H1 (cell line): ENCODE results near the gene ETF1. TPM values are rescaled to one million over a fixed set of nuclear protein-coding genes. Genes with fewer than 3 reads are reported as not detected.

Experiments
- CTCF ChIA-PET: fragments of 300-600 bp; sonication (Branson Sonifier 250); formaldehyde crosslinking; loops from one replicate; lab custom pipeline; 2021; ENCODE audit not compliant: partially characterized antibody; lab: Charles Lee
- POLR2A ChIA-PET: fragments of 300-600 bp; sonication (Branson Sonifier 250); formaldehyde crosslinking; loops from one replicate; lab custom pipeline; 2021; ENCODE audit warnings: inconsistent platforms; ENCODE audit not compliant: partially characterized antibody; lab: Charles Lee
- DNase-seq, 2 experiments: peaks; one replicate each; pipeline versions ENCODE4 v3.0.0 to v3.0.0-alpha.2; 2010 to 2022; ENCODE audit warnings: low spot score in 2 of 2, low read depth in 1 of 2, mixed read lengths in 1 of 2
- FAIRE-seq: peaks from 2 replicates; lab custom pipeline; 2011; peaks lifted over from hg19 to GRCh38; lab: Jason Lieb, UNC
- H2AFZ ChIP-seq: 2 replicates; pipeline ENCODE4 v1.8.1; 2012; ENCODE audit warnings: low read length, inconsistent platforms
- H2AK5ac ChIP-seq: 2 replicates; pipeline ENCODE4 v1.6.1; 2013; ENCODE audit warnings: low read depth, low read length
- H2BK120ac ChIP-seq: replicated peaks from 2 replicates; pipeline ENCODE3; 2013; ENCODE audit warnings: low read depth, low read length, inconsistent platforms
- H2BK12ac ChIP-seq: 2 replicates; pipeline ENCODE4 v1.6.1; 2013; ENCODE audit warnings: low read depth, low read length
- H2BK15ac ChIP-seq: 2 replicates; pipeline ENCODE4 v1.6.1; 2013; ENCODE audit warnings: low read length
- H2BK20ac ChIP-seq: 2 replicates; pipeline ENCODE4 v1.6.1; 2013; ENCODE audit warnings: low read length
- H2BK5ac ChIP-seq: 2 replicates; pipeline ENCODE4 v1.6.1; 2013; ENCODE audit warnings: low read depth, low read length
- H3K14ac ChIP-seq: 2 replicates; pipeline ENCODE4 v1.6.1; 2013; ENCODE audit warnings: inconsistent platforms; ENCODE audit not compliant: insufficient read length
- H3K18ac ChIP-seq: 2 replicates; pipeline ENCODE4 v1.6.1; 2013; ENCODE audit warnings: low read length; ENCODE audit errors: extremely low read depth
- H3K23ac ChIP-seq: 2 replicates; pipeline ENCODE4 v1.6.1; 2013; ENCODE audit warnings: inconsistent platforms; ENCODE audit not compliant: insufficient read length
- H3K23me2 ChIP-seq: 2 replicates; pipeline ENCODE4 v1.6.1; 2013; ENCODE audit warnings: low read depth, low read length
- H3K27ac ChIP-seq: 2 replicates; pipeline ENCODE4 v1.6.1; 2011; ENCODE audit warnings: low read depth, low read length, inconsistent platforms
- H3K27me3 ChIP-seq, 4 experiments: replicated peaks in 1 of 4; 1 replicate in 1 of 4; 2 replicates in 3 of 4; pipeline versions ENCODE4 v1.6.1 to v1.8.1; 2011 to 2013; ENCODE audit warnings: low read length in 3 of 4, mild to moderate bottlenecking in 3 of 4, inconsistent platforms in 2 of 4, mixed read lengths in 2 of 4, moderate library complexity in 1 of 4; ENCODE audit not compliant: control insufficient read depth in 3 of 4, insufficient read depth in 3 of 4; ENCODE audit errors: extremely low read depth in 1 of 4
- H3K36me3 ChIP-seq, 4 experiments: 2 replicates each; pipeline versions ENCODE4 v1.6.1 to v1.8.1; 2011 to 2013; ENCODE audit warnings: mild to moderate bottlenecking in 4 of 4, low read length in 3 of 4, moderate library complexity in 2 of 4, control low read depth in 1 of 4, inconsistent platforms in 1 of 4; ENCODE audit not compliant: insufficient read depth in 4 of 4, control insufficient read depth in 2 of 4
- H3K4ac ChIP-seq: replicated peaks from 2 replicates; pipeline ENCODE3; 2013; ENCODE audit warnings: low read length, low read depth, mixed read lengths, inconsistent platforms; ENCODE audit not compliant: insufficient read length
- H3K4me1 ChIP-seq, 4 experiments: replicated peaks in 1 of 4; 1 replicate in 1 of 4; 2 replicates in 3 of 4; pipeline versions ENCODE4 v1.6.1 to v1.8.1; 2011 to 2013; ENCODE audit warnings: low read length in 3 of 4, inconsistent platforms in 2 of 4, mixed read lengths in 1 of 4; ENCODE audit not compliant: insufficient read depth in 4 of 4, control insufficient read depth in 3 of 4
- H3K4me2 ChIP-seq, 2 experiments: 2 replicates each; pipeline versions ENCODE4 v1.6.1 to v1.8.1; 2011 to 2013; ENCODE audit warnings: low read depth in 2 of 2, low read length in 2 of 2, control low read depth in 1 of 2, inconsistent platforms in 1 of 2, mild to moderate bottlenecking in 1 of 2; ENCODE audit not compliant: insufficient read depth in 1 of 2
- H3K4me3 ChIP-seq, 4 experiments: fragments of 200-600, 300-600 bp in 1 of 4; sonication (generic), shearing (Covaris generic), sonication (Bioruptor Twin) in 1 of 4; 2 replicates each; pipeline versions ENCODE4 v1.5.1 to v1.8.1; 2011 to 2016; ENCODE audit warnings: low read length in 4 of 4, low read depth in 3 of 4, control low read depth in 2 of 4, inconsistent platforms in 2 of 4, mild to moderate bottlenecking in 2 of 4, mixed read lengths in 1 of 4, moderate library complexity in 1 of 4; ENCODE audit not compliant: insufficient read depth in 2 of 4; ENCODE audit errors: extremely low read depth in 1 of 4
- H3K56ac ChIP-seq: replicated peaks from 2 replicates; pipeline ENCODE3; 2013; ENCODE audit warnings: low read depth, mild to moderate bottlenecking, mixed read lengths, low read length, inconsistent platforms; ENCODE audit not compliant: insufficient read length
- H3K79me1 ChIP-seq: 2 replicates; pipeline ENCODE4 v1.6.1; 2013; ENCODE audit warnings: low read depth, low read length, control low read depth
- H3K79me2 ChIP-seq, 2 experiments: 2 replicates each; pipeline versions ENCODE4 v1.6.1 to v1.8.1; 2012 to 2013; ENCODE audit warnings: low read length in 2 of 2, mild to moderate bottlenecking in 2 of 2, inconsistent platforms in 1 of 2; ENCODE audit not compliant: insufficient read depth in 2 of 2, control insufficient read depth in 1 of 2
- H3K9ac ChIP-seq, 4 experiments: replicated peaks in 1 of 4; 1 replicate in 1 of 4; 2 replicates in 3 of 4; pipeline versions ENCODE4 v1.6.1 to v1.8.1; 2011 to 2013; ENCODE audit warnings: low read depth in 3 of 4, low read length in 3 of 4, control low read depth in 2 of 4, mild to moderate bottlenecking in 2 of 4, moderate library complexity in 2 of 4, inconsistent platforms in 1 of 4; ENCODE audit errors: extremely low read depth in 1 of 4
- H3K9me3 ChIP-seq, 2 experiments: 2 replicates each; pipeline versions ENCODE4 v1.6.1 to v1.8.1; 2012 to 2013; ENCODE audit warnings: mild to moderate bottlenecking in 2 of 2, moderate library complexity in 2 of 2, control low read depth in 1 of 2, inconsistent platforms in 1 of 2, low read depth in 1 of 2, low read length in 1 of 2, mixed read lengths in 1 of 2; ENCODE audit not compliant: insufficient read depth in 2 of 2
- H4K20me1 ChIP-seq, 2 experiments: replicated peaks in 1 of 2; 2 replicates each; pipeline versions ENCODE3 to v1.8.1; 2011 to 2013; ENCODE audit warnings: inconsistent platforms in 2 of 2, low read length in 2 of 2, mild to moderate bottlenecking in 1 of 2; ENCODE audit not compliant: insufficient read depth in 2 of 2, control insufficient read depth in 1 of 2
- H4K5ac ChIP-seq: 2 replicates; pipeline ENCODE4 v1.6.1; 2013; ENCODE audit warnings: low read length, low read depth, mixed read lengths, inconsistent platforms; ENCODE audit not compliant: insufficient read length
- H4K8ac ChIP-seq: 2 replicates; pipeline ENCODE4 v1.8.0; 2013; ENCODE audit warnings: mild to moderate bottlenecking, moderate library complexity, low read length, inconsistent platforms; ENCODE audit not compliant: insufficient read depth; ENCODE audit errors: extremely low read depth
- H4K91ac ChIP-seq: replicated peaks from 2 replicates; pipeline ENCODE3; 2013; ENCODE audit warnings: low read length, mixed read lengths, inconsistent platforms; ENCODE audit not compliant: insufficient read length
- BCL11A ChIP-seq, 2 experiments: IDR thresholded peaks; one replicate each; pipeline ENCODE4 v1.6.1; 2011; ENCODE audit warnings: low read depth in 2 of 2, low read length in 2 of 2, mild to moderate bottlenecking in 2 of 2
- CTBP2 ChIP-seq: IDR thresholded peaks from 2 replicates; pipeline ENCODE4 v1.7.0; 2011; ENCODE audit warnings: borderline replicate concordance, mild to moderate bottlenecking, moderate library complexity, mixed read lengths, low read length; ENCODE audit not compliant: insufficient read depth, insufficient read length
- EGR1 ChIP-seq: IDR thresholded peaks from 2 replicates; pipeline ENCODE4 v1.6.1; 2011; ENCODE audit warnings: low read depth, low read length, borderline replicate concordance
- KDM1A ChIP-seq: fragments of 200-600, 300-600 bp; sonication (generic); IDR thresholded peaks from 2 replicates; pipeline ENCODE4 v1.7.1; 2016; ENCODE audit warnings: mild to moderate bottlenecking, low read length, borderline replicate concordance
- RFX5 ChIP-seq: IDR thresholded peaks from 2 replicates; pipeline ENCODE4 v1.6.1; 2011; ENCODE audit warnings: low read depth, low read length, improper control_type of control experiment, borderline replicate concordance
- SAP30 ChIP-seq: fragments of 300-600 bp; sonication (generic); IDR thresholded peaks from 2 replicates; pipeline ENCODE4 v1.7.1; 2012; ENCODE audit warnings: low read length, moderate library complexity, mild to moderate bottlenecking, inconsistent platforms; ENCODE audit not compliant: insufficient read depth, insufficient replicate concordance
- SP2 ChIP-seq: IDR thresholded peaks from 2 replicates; pipeline ENCODE4 v1.6.1; 2012; ENCODE audit warnings: mild to moderate bottlenecking, low read length, inconsistent platforms
- SRF ChIP-seq: IDR thresholded peaks from 2 replicates; pipeline ENCODE4 v1.6.1; 2011; ENCODE audit warnings: mild to moderate bottlenecking, low read depth, low read length, moderate library complexity
- WGBS, 2 experiments: shearing (Covaris generic) in 1 of 2; methylation state at CpG; one replicate each; pipeline versions ENCODE4 v1.1.6 to v1.1.7; 2013 to 2015; ENCODE audit warnings: low lambda C conversion rate in 2 of 2, mixed read lengths in 2 of 2, inconsistent platforms in 1 of 2, low coverage in 1 of 2, missing lambda C conversion rate in 1 of 2; ENCODE audit not compliant: insufficient replicate concordance in 2 of 2, insufficient coverage in 1 of 2, insufficient read length in 1 of 2; ENCODE audit errors: extremely low coverage in 1 of 2, missing lambda C conversion rate in 1 of 2; 5-methylcytosine and 5-hydroxymethylcytosine counted together
- polyA plus RNA-seq, 7 experiments: library from polyadenylated mRNA; depleted of rRNA in 3 of 7; stranded (reverse) in 5 of 7; unstranded in 2 of 7; fragments of >200 nt in 5 of 7; fragments of 200-250 nt in 2 of 7; gene quantifications; 1 replicate in 5 of 7; 2 replicates in 1 of 7; 4 replicates in 1 of 7; pipeline versions ENCODE4 v1.2.1 to v1.2.3, GENCODE V29; 2011 to 2013; ENCODE audit warnings: missing spikeins in 2 of 7, mixed read lengths in 2 of 7
- total RNA-seq: library from RNA; stranded (reverse); fragmentation: NEBNext Ultra II Directional; extraction: Animal tissue kit (Norgen Biotek cat#: 25700); gene quantifications from 2 replicates; pipeline ENCODE4 v1.2.1, GENCODE V29; 2021
- TF ChIP-seq, protein P1 (sequence below): IDR thresholded peaks from 2 replicates; pipeline ENCODE4 v1.6.1; 2012; ENCODE audit warnings: inconsistent platforms
- TF ChIP-seq, protein P2 (sequence below), 3 experiments: IDR thresholded peaks; 1 replicate in 2 of 3; 2 replicates in 1 of 3; pipeline versions ENCODE4 v1.5.1 to v1.6.1; 2011; ENCODE audit warnings: low read length in 3 of 3, mild to moderate bottlenecking in 3 of 3, inconsistent platforms in 2 of 3, low read depth in 1 of 3, moderate library complexity in 1 of 3; ENCODE audit not compliant: insufficient read depth in 1 of 3; ENCODE audit errors: control extremely low read depth in 1 of 3

ETF1 gene
- total and polyA plus RNA-seq, 2 of the 8 experiments (the other 6 are each of a cell fraction or from before 2014, with no cell fraction given), result 50.5 to 168 TPM

DNA sequence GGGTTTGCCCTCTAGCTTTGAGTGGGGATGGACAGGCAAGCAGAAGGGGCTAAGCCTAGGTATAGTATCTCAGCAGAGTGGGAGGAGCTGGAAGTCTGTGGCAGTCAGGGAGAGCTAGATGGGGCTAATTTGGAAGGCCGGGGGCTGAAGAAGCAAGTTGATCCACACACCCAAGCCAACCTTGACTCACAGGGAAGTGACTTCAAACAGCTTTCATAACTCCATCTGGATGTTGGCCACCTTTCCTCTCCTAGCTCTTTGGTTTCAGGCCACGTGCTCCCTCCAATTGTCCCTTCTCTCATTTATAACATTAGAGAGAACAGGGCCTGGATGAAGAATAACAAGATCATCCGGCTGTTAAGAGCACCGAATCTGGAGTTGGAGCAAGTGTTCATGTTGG, 40.9 kb downstream of the ETF1 start:
- ChIA-PET POLR2A (interaction anchor here (0.7 to 14.1 kb wide), 10 partner anchors 9 to 459 kb away, joined by 3 to 294 read pairs (median 6); partner anchors contain the start of genes EGR1 and REEP2), CTCF (interaction anchor here (1.0 to 15.9 kb wide), 14 partner anchors 9 to 106 kb away, joined by 3 to 532 read pairs (median 5); partner anchors contain the start of gene EGR1)
- Histone ChIP-seq H3K4me1 (no peaks in the 10 kb centered on the region), H2BK12ac (no peak overlapping the region), H3K14ac (no peak overlapping the region), H3K56ac (no peak overlapping the region), H3K4me2 (no peak overlapping the region), H3K27ac (no peak overlapping the region), H4K5ac (no peak overlapping the region), H2BK20ac (no peak overlapping the region), H3K9me3 (no peaks in the 10 kb centered on the region), H3K79me1 (no peaks in the 10 kb centered on the region), H3K18ac (no peak overlapping the region), H2BK120ac (no peak overlapping the region), H3K27me3 (no peaks in the 10 kb centered on the region), H3K36me3 (peaks cover 0 to 8% (median 5%) of the 10 kb centered on the region in 4 experiments; a peak in 3 of 8 replicates), H3K4me3 (no peak overlapping the region), H2AFZ (no peak overlapping the region), H4K91ac (no peak overlapping the region), H3K4ac (no peak overlapping the region), H3K23ac (no peak overlapping the region), H2BK15ac (no peak overlapping the region), H2BK5ac (no peak overlapping the region), H4K20me1 (peaks cover 3 to 6% of the 10 kb centered on the region in 2 experiments), H3K23me2 (no peaks in the 10 kb centered on the region), H4K8ac (no peak overlapping the region), H2AK5ac (no peak overlapping the region), H3K79me2 (no peaks in the 10 kb centered on the region), H3K9ac (no peak overlapping the region)
- 96% methylated on average over 4 of the region's 4 CpGs; no CpG with 5 or more reads in 1 of the 2 experiments for WGBS, 2 experiments
- FAIRE-seq (no peak), DNase-seq (no peak)
- TF ChIP-seq, protein P1, sequence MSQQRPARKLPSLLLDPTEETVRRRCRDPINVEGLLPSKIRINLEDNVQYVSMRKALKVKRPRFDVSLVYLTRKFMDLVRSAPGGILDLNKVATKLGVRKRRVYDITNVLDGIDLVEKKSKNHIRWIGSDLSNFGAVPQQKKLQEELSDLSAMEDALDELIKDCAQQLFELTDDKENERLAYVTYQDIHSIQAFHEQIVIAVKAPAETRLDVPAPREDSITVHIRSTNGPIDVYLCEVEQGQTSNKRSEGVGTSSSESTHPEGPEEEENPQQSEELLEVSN, result no peak
- no peak for TF ChIP-seq EGR1
- no peak for TF ChIP-seq RFX5
- no peak for TF ChIP-seq KDM1A
- TF ChIP-seq, protein P2, sequence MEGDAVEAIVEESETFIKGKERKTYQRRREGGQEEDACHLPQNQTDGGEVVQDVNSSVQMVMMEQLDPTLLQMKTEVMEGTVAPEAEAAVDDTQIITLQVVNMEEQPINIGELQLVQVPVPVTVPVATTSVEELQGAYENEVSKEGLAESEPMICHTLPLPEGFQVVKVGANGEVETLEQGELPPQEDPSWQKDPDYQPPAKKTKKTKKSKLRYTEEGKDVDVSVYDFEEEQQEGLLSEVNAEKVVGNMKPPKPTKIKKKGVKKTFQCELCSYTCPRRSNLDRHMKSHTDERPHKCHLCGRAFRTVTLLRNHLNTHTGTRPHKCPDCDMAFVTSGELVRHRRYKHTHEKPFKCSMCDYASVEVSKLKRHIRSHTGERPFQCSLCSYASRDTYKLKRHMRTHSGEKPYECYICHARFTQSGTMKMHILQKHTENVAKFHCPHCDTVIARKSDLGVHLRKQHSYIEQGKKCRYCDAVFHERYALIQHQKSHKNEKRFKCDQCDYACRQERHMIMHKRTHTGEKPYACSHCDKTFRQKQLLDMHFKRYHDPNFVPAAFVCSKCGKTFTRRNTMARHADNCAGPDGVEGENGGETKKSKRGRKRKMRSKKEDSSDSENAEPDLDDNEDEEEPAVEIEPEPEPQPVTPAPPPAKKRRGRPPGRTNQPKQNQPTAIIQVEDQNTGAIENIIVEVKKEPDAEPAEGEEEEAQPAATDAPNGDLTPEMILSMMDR (IDR thresholded peaks at IDR 0.05; ENCODE audit: control extremely low read depth in 1 of 3, insufficient read depth in 1 of 3, low read depth in 1 of 3, low read length in 3 of 3), result no peak
- TF ChIP-seq BCL11A (IDR thresholded peaks at IDR 0.05; ENCODE audit: low read depth in 2 of 2, low read length in 2 of 2), result no peak
- TF ChIP-seq CTBP2, result no peak
- no peak for TF ChIP-seq SAP30
- TF ChIP-seq SP2, result no peak
- TF ChIP-seq SRF, result no peak
